Small intestine (tissue), 7 donors: ENCODE data around the gene MTUS2. TPM values are rescaled to one million over a fixed set of nuclear protein-coding genes. Genes with fewer than 3 reads are reported as not detected.
"Not testable (repeated sequence)": the region's sequence is repeated elsewhere in the genome, so short reads cannot be mapped to it uniquely, and the experiment has no call there.

Experiments
- DNase-seq, 2 donors: peaks; one replicate each; pipeline versions ENCODE4 v3.0.0 to v3.0.0-alpha.2; 2013
- FAIRE-seq: peaks from 2 replicates; lab custom pipeline; 2012; peaks lifted over from hg19 to GRCh38; lab: Jason Lieb, UNC
- H3K27ac ChIP-seq, 3 donors: one replicate each; pipeline ENCODE4 v1.5.1; 2013; ENCODE audit warnings: low read length in 2 of 3, mild to moderate bottlenecking in 2 of 3, control low read depth in 1 of 3, inconsistent platforms in 1 of 3, low read depth in 1 of 3, moderate library complexity in 1 of 3
- H3K27me3 ChIP-seq, 3 donors: one replicate each; pipeline ENCODE4 v1.6.1; 2013; ENCODE audit warnings: low read length in 3 of 3, inconsistent platforms in 1 of 3; ENCODE audit not compliant: control insufficient read depth in 3 of 3, insufficient read depth in 3 of 3
- H3K36me3 ChIP-seq, 3 donors: one replicate each; pipeline ENCODE4 v1.6.1; 2013; ENCODE audit warnings: low read length in 3 of 3, inconsistent platforms in 1 of 3, low read depth in 1 of 3, mild to moderate bottlenecking in 1 of 3, moderate library complexity in 1 of 3; ENCODE audit not compliant: control insufficient read depth in 3 of 3, insufficient read depth in 2 of 3
- H3K4me1 ChIP-seq, 3 donors: one replicate each; pipeline ENCODE4 v1.6.1; 2013; ENCODE audit warnings: low read length in 2 of 3, inconsistent platforms in 1 of 3, low read depth in 1 of 3, mild to moderate bottlenecking in 1 of 3, moderate library complexity in 1 of 3; ENCODE audit not compliant: control insufficient read depth in 3 of 3, insufficient read depth in 2 of 3
- H3K4me3 ChIP-seq, 3 donors: one replicate each; pipeline ENCODE4 v1.5.1; 2013; ENCODE audit warnings: low read length in 3 of 3, control low read depth in 1 of 3, inconsistent platforms in 1 of 3, low read depth in 1 of 3, mild to moderate bottlenecking in 1 of 3, moderate library complexity in 1 of 3
- H3K9me3 ChIP-seq, 2 donors: one replicate each; pipeline ENCODE4 v1.6.1; 2013; ENCODE audit warnings: low read depth in 1 of 2, low read length in 1 of 2; ENCODE audit not compliant: control insufficient read depth in 2 of 2, insufficient read depth in 1 of 2
- WGBS, 3 donors: extraction: QIAGEN DNeasy Blood & Tissue Kit; methylation state at CpG; one replicate each; pipeline ENCODE4 v1.1.7; 2013; 5-methylcytosine and 5-hydroxymethylcytosine counted together
- polyA plus RNA-seq, 4 donors: library from polyadenylated mRNA; stranded (reverse) in 3 of 4; unstranded in 1 of 4; fragments of 200-250 nt in 3 of 4; fragments of 120-200 nt in 1 of 4; gene quantifications; one replicate each; pipeline versions ENCODE4 v1.2.1 to v1.2.3, GENCODE V29; 2013
- donor health status: healthy with polysubstance abuse.
- donor health status: control.
- donor health status: control.
- donor health status: Bipolar disorder and iron deficiency.
- donor health status: healthy.

The MTUS2 gene
- polyA plus RNA-seq, 4 donors: under 0.01 to 0.53 (median 0.22) TPM

DNA sequence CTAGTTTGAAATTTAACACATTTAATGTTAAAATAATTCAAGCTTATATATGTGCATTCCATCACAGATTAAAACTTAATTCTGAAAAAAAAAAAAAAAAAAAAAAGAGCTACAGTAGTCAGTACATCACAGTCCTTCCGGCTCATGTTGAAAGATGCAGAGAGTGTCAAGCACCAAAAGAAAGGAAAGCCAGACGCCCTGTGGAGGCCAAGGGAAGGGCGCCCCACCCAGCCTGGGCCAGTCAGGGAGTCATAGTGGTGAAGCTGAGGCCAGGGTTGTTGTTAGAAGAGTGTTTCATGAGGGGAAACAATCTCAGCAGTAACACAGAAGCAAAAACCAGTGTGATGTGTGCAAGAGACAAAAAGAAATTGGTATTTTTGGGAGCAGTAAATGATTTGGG is 375.3 kb downstream of the MTUS2 start:
- no peaks in the 10 kb centered on the region for H3K36me3 ChIP-seq
- DNase-seq: no peak
- H3K9me3 ChIP-seq: no peaks in the 10 kb centered on the region
- H3K4me1 ChIP-seq: no peaks in the 10 kb centered on the region
- H3K4me3 ChIP-seq: no peak overlapping the region
- FAIRE-seq: no peak
- no peak overlapping the region for H3K27ac ChIP-seq
- WGBS, 3 donors: 51 to 58% (median 55%) methylated on average over 3 of the region's 3 CpGs
- H3K27me3 ChIP-seq: no peaks in the 10 kb centered on the region

DNA sequence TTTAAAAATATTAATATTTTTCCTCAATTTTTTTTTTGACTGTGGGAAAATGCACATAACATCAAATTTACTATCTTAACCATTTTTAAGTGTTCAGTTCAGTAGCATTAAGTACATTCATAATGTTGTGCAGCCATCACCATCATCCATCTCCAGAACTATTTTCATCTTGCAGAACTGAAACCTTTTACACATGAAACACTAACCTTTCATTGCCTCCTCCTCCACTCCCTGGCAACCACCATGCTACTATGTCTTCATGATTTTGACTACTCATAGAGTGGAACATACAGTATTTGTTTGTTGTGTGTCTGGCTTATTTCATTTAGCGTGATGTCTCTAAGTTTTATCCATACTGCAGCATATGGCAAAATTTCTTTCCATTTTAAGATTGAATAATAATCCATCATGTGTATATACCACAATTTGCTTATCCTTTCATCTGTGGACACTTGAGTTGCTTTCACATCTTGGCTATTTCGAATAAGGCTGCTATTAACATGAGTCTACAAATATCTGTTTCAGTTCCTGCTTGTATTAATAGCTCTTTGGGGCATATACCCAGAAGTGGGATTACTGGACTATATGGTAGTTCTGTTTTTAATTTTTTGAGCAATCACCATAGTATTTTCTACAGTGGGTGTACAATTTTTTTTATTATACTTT is 376.4 kb downstream of the MTUS2 start:
- H3K4me3 ChIP-seq: no peak overlapping the region
- no peak overlapping the region for H3K27ac ChIP-seq
- no peaks in the 10 kb centered on the region for H3K36me3 ChIP-seq
- FAIRE-seq: no peak
- H3K4me1 ChIP-seq: no peaks in the 10 kb centered on the region
- no peaks in the 10 kb centered on the region for H3K9me3 ChIP-seq
- WGBS, 3 donors: 81 to 91% (median 82%) methylated on average over 2 of the region's 2 CpGs
- no peaks in the 10 kb centered on the region for H3K27me3 ChIP-seq
- DNase-seq: no peak

DNA sequence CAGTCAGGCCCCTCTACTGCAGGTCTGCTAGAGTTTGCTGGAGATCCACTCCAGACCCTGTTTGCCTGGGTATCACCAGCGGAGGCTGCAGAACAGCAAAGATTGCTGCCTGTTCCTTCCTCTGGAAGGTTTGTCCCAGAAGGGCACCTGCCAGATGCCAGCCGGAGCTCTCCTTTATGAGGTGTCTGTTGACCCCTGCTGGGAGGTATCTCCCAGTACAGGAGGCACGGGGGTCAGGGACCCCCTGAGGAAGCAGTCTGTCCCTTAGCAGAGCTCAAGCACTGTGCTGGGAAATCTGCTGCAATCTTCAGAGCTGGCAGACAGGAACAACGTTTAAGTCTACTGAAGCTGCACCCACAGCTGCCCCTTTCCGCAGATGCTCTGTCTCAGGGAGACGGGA is 382.6 kb downstream of the MTUS2 start:
- not testable (repeated sequence) for H3K9me3 ChIP-seq

DNA sequence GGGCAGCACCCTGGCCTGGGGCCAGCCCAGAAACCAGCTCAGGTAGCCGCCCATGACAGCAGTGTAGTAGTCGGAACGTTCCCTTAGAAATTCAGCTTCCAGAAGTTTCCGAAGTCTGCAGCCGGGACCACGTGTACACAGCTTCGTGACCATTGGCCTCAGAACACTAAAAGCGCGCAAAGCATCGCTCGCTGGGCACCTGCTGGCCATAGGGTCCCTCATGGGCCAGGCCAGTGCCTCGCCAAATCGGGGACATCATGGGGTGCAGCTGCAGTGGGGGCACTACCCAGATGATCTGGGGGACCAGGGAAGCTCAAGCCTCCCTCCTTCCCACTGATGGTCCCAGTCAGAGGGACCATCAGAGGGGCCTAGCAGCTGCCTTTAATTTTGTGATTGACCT is 384.5 kb downstream of the MTUS2 start:
- WGBS, 3 donors: 94% methylated on average over 13 of the region's 13 CpGs
- H3K27ac ChIP-seq: no peak overlapping the region
- H3K36me3 ChIP-seq: no peaks in the 10 kb centered on the region

More for the DNA sequence above, 382.6 kb downstream of the MTUS2 start:
- 83 to 85% (median 85%) methylated on average over 6 of the region's 6 CpGs for WGBS, 3 donors
- not testable (repeated sequence) for H3K4me3 ChIP-seq, H3K36me3 ChIP-seq, H3K27me3 ChIP-seq, H3K4me1 ChIP-seq, FAIRE-seq, H3K27ac ChIP-seq, DNase-seq

GRCh38 chr13:29210676-29211075 is 390.5 kb downstream of the MTUS2 start:
- DNase-seq (peak in 1 of 2 donors; percentile 26), FAIRE-seq (no peak)
- Histone ChIP-seq H3K9me3 (peaks cover 0 to under 1% of the 10 kb centered on the region in 2 donors), H3K4me1 (no peaks in the 10 kb centered on the region), H3K27ac (no peak overlapping the region), H3K4me3 (no peak overlapping the region), H3K27me3 (no peaks in the 10 kb centered on the region), H3K36me3 (no peaks in the 10 kb centered on the region)
- WGBS, 3 donors: 41 to 58% (median 51%) methylated on average over 4 of the region's 4 CpGs

More for the DNA sequence above, 384.5 kb downstream of the MTUS2 start:
- H3K27me3 ChIP-seq: no peaks in the 10 kb centered on the region
- FAIRE-seq (no peak), DNase-seq (no peak)
- no peaks in the 10 kb centered on the region for H3K4me1 ChIP-seq
- H3K4me3 ChIP-seq: no peak overlapping the region
- peaks cover 0 to 5% of the 10 kb centered on the region in 2 donors for H3K9me3 ChIP-seq

GRCh38 chr13:29211162-29211561 is 391.0 kb downstream of the MTUS2 start:
- H3K27me3 ChIP-seq, H3K4me3 ChIP-seq, FAIRE-seq, H3K36me3 ChIP-seq, H3K4me1 ChIP-seq, H3K9me3 ChIP-seq, H3K27ac ChIP-seq, DNase-seq: not testable (repeated sequence)
- 56 to 83% (median 75%) methylated on average over 5 of the region's 5 CpGs for WGBS, 3 donors

DNA sequence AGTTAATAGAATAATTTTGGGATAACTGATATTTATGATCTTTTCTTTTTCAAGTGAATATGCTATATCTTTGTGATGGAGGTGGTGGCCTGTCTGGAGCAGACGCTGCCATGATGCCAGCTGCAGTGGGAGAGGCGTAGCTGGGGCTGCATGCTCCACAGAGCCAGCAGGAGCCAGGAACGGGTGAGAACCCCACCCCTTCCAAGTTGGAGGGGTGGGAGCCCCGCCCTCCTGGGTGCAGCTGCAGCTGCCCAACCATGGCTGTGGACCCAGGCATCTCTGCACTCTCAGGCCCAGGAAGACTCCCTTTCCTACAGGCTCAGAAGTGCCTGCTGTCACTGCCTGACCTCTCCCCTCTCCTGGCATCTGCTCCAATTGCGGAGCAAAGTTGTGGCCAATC is 402.3 kb downstream of the MTUS2 start:
- 75 to 79% (median 79%) methylated on average over 5 of the region's 5 CpGs for WGBS, 3 donors
- Histone ChIP-seq H3K36me3 (no peaks in the 10 kb centered on the region), H3K4me1 (no peaks in the 10 kb centered on the region), H3K27me3 (no peaks in the 10 kb centered on the region), H3K27ac (no peak overlapping the region), H3K4me3 (no peak overlapping the region), H3K9me3 (peaks cover 0 to 17% of the 10 kb centered on the region in 2 donors)
- DNase-seq (no peak), FAIRE-seq (no peak)

- Histone ChIP-seq H3K9me3 (peaks cover 0 to 17% of the 10 kb centered on the region in 2 donors), H3K4me3 (no peak overlapping the region), H3K27ac (no peak overlapping the region), H3K36me3 (no peaks in the 10 kb centered on the region), H3K27me3 (no peaks in the 10 kb centered on the region), H3K4me1 (no peaks in the 10 kb centered on the region)
- DNase-seq (no peak), FAIRE-seq (no peak)
- 73 to 100% (median 76%) methylated on average over 2 of the region's 2 CpGs for WGBS, 3 donors
Observed at GRCh38 chr13:29224206-29224605, 404.1 kb downstream of the MTUS2 start.

- no peaks in the 10 kb centered on the region for H3K27me3 ChIP-seq
- peaks cover 0 to 14% of the 10 kb centered on the region in 2 donors for H3K9me3 ChIP-seq
- no peak overlapping the region for H3K4me3 ChIP-seq
- no peaks in the 10 kb centered on the region for H3K36me3 ChIP-seq
- no peaks in the 10 kb centered on the region for H3K4me1 ChIP-seq
- no peak for DNase-seq
- no peak for FAIRE-seq
- H3K27ac ChIP-seq: no peak overlapping the region
Observed at GRCh38 chr13:29227576-29227975, 407.4 kb downstream of the MTUS2 start.
